GM23338 (cell line): ENCODE measurements around the gene MESD.

ENCODE experiments used
- CREB1 ChIP-seq: fragments of 250-450 bp; sonication (Bioruptor Pico); IDR thresholded peaks from 2 replicates; pipeline ENCODE4 v1.5.0; 2020; ENCODE audit warnings: low read depth, mild to moderate bottlenecking, moderate library complexity
- CTCF ChIP-seq, 2 experiments: fragments of 200-600 bp in 1 of 2; sonication (generic) in 1 of 2; conservative IDR thresholded peaks; 2 replicates each; pipeline versions ENCODE4 v1.5.1 to v1.6.1; 2016 to 2017; ENCODE audit warnings: antibody characterized with exemption in 2 of 2, low read depth in 2 of 2, mild to moderate bottlenecking in 2 of 2, moderate library complexity in 1 of 2
- EZH2 ChIP-seq: fragments of 200-600 bp; sonication (generic); IDR thresholded peaks from one replicate; pipeline ENCODE4 v1.8.0; 2017; ENCODE audit warnings: antibody characterized with exemption, mild to moderate bottlenecking, low read depth; ENCODE audit not compliant: unreplicated experiment
- EZH2phosphoT487 ChIP-seq: fragments of 200-600 bp; sonication (generic); IDR thresholded peaks from one replicate; pipeline ENCODE4 v1.8.1; 2018; ENCODE audit warnings: antibody characterized with exemption; ENCODE audit not compliant: unreplicated experiment
- JUNB ChIP-seq: IDR thresholded peaks from one replicate; pipeline ENCODE4 v1.6.1; 2016; ENCODE audit warnings: antibody characterized with exemption; ENCODE audit not compliant: unreplicated experiment
- POLR2AphosphoS5 ChIP-seq: IDR thresholded peaks from 2 replicates; pipeline ENCODE4 v1.6.1; 2016; ENCODE audit warnings: antibody characterized with exemption, low read depth
- REST ChIP-seq: IDR thresholded peaks from one replicate; pipeline ENCODE4 v1.6.1; 2018; ENCODE audit warnings: antibody characterized with exemption; ENCODE audit not compliant: unreplicated experiment
- STAT1 ChIP-seq: IDR thresholded peaks from one replicate; pipeline ENCODE4 v1.6.1; 2016; ENCODE audit warnings: antibody characterized with exemption; ENCODE audit not compliant: unreplicated experiment
- ZNF114 ChIP-seq: fragments of 250-450 bp; sonication (Bioruptor Pico); IDR thresholded peaks from 2 replicates; pipeline ENCODE4 v1.5.0; 2020; ENCODE audit warnings: mild to moderate bottlenecking, moderate library complexity
- ZNF331 ChIP-seq: fragments of 250-450 bp; sonication (Bioruptor Pico); IDR thresholded peaks from 2 replicates; pipeline ENCODE4 v1.5.0; 2020; ENCODE audit warnings: low read depth, mild to moderate bottlenecking, moderate library complexity

GRCh38 chr15:80974914-80975313, 14.7 kb downstream of the MESD start:
- no peak for TF ChIP-seq CTCF (conservative IDR thresholded peaks at IDR 0.05; ENCODE audit: low read depth in 2 of 2)
- TF ChIP-seq POLR2AphosphoS5, result no peak
- TF ChIP-seq EZH2, result no peak
- TF ChIP-seq ZNF114, result no peak
- TF ChIP-seq JUNB, result no peak
- no peak for TF ChIP-seq CREB1 (CRISPR knock-in tag)
- TF ChIP-seq REST, result no peak
- TF ChIP-seq EZH2phosphoT487, result no peak
- TF ChIP-seq STAT1, result no peak
- no peak for TF ChIP-seq ZNF331 (CRISPR knock-in tag)
